Body of pancreas (tissue), 4 donors: ENCODE measurements around the gene TMEM150C.

ENCODE experiments used
- POLR2A ChIP-seq, 3 donors: fragments of 450-650 bp; IDR thresholded peaks; one replicate each; pipeline ENCODE4 v1.6.1; 2016; ENCODE audit warnings: antibody characterized with exemption in 3 of 3, mild to moderate bottlenecking in 2 of 3
- TF ChIP-seq, protein P1 (sequence below), 7 experiments: fragments of 450-650 bp in 4 of 7; fragments of 200-600 bp in 3 of 7; sonication (generic) in 3 of 7; IDR thresholded peaks; one replicate each; pipeline ENCODE4 v1.5.1; 2016 to 2019; ENCODE audit warnings: antibody characterized with exemption in 7 of 7

DNA sequence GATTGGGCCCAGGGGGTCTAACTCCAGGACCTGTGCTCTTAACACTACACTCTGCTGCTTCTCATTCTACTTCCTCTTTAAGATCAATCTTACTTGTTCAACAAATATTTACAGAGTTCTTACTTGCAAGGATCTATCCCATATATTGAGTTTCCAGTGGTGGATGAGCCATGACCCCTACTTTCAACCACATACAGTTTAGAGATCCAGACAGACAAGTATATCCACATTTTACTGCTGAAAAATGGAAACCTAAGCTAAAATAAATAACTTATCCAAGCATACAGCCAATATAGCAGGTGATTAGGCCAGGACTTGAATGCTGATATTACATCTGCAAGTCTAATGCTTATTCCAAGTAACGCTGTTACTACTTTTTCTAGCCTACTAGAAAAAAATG lies 18.7 kb downstream of the TMEM150C start:
- TF ChIP-seq POLR2A (IDR thresholded peaks at IDR 0.05): no peak
- TF ChIP-seq, protein P1, sequence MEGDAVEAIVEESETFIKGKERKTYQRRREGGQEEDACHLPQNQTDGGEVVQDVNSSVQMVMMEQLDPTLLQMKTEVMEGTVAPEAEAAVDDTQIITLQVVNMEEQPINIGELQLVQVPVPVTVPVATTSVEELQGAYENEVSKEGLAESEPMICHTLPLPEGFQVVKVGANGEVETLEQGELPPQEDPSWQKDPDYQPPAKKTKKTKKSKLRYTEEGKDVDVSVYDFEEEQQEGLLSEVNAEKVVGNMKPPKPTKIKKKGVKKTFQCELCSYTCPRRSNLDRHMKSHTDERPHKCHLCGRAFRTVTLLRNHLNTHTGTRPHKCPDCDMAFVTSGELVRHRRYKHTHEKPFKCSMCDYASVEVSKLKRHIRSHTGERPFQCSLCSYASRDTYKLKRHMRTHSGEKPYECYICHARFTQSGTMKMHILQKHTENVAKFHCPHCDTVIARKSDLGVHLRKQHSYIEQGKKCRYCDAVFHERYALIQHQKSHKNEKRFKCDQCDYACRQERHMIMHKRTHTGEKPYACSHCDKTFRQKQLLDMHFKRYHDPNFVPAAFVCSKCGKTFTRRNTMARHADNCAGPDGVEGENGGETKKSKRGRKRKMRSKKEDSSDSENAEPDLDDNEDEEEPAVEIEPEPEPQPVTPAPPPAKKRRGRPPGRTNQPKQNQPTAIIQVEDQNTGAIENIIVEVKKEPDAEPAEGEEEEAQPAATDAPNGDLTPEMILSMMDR (IDR thresholded peaks at IDR 0.05): no peak
